Measurements from ENCODE around the gene CLDN3.

GRCh38 chr7:73728551-73728950, 41.5 kb downstream of the CLDN3 start:
- no peak for TF ChIP-seq CTCF (conservative IDR thresholded peaks at IDR 0.05; ENCODE audit: low read length)
- TF ChIP-seq EZH2phosphoT487 (IDR thresholded peaks at IDR 0.05; ENCODE audit: borderline replicate concordance, low read depth, low read length), result no peak
